Measurements from ENCODE around the gene BACE1. TPM values are rescaled to one million over a fixed set of nuclear protein-coding genes. Genes with fewer than 3 reads are reported as not detected.

The BACE1 gene
- total RNA-seq, 1 donor from 2014 or later: 4.2 TPM

- DNase-seq (ENCODE audit: low read depth): no peak
- FAIRE-seq: no peak
- Histone ChIP-seq H3K36me3 (ENCODE audit: control insufficient read depth, insufficient read depth, low read length) (no peaks in the 10 kb centered on the region), H3K4me3 (ENCODE audit: low read depth, low read length) (no peak overlapping the region), H3K27me3 (ENCODE audit: control insufficient read depth, insufficient read depth, low read length) (no peaks in the 10 kb centered on the region)
- TF ChIP-seq CTCF (IDR thresholded peaks at IDR 0.05; ENCODE audit: insufficient read depth, low read length, severe bottlenecking): no peak
Observed at GRCh38 chr11:117303101-117303500, 13.0 kb downstream of the BACE1 start.

GRCh38 chr11:117302228-117302627 lies 13.8 kb downstream of the BACE1 start:
- H3K27me3 ChIP-seq (ENCODE audit: control insufficient read depth, insufficient read depth, low read length): no peaks in the 10 kb centered on the region
- no peak for FAIRE-seq
- no peak for DNase-seq (ENCODE audit: low read depth)
- H3K4me3 ChIP-seq (ENCODE audit: low read depth, low read length): no peak overlapping the region
- H3K36me3 ChIP-seq (ENCODE audit: control insufficient read depth, insufficient read depth, low read length): no peaks in the 10 kb centered on the region
- no peak for TF ChIP-seq CTCF (IDR thresholded peaks at IDR 0.05; ENCODE audit: insufficient read depth, low read length, severe bottlenecking)

- DNase-seq (ENCODE audit: low read depth) (no peak), FAIRE-seq (no peak)
- no peaks in the 10 kb centered on the region for H3K36me3 ChIP-seq (ENCODE audit: control insufficient read depth, insufficient read depth, low read length)
- no peak overlapping the region for H3K4me3 ChIP-seq (ENCODE audit: low read depth, low read length)
- no peak for TF ChIP-seq CTCF (IDR thresholded peaks at IDR 0.05; ENCODE audit: insufficient read depth, low read length, severe bottlenecking)
- no peaks in the 10 kb centered on the region for H3K27me3 ChIP-seq (ENCODE audit: control insufficient read depth, insufficient read depth, low read length)
Observed at GRCh38 chr11:117300773-117301172, 15.3 kb downstream of the BACE1 start.

GRCh38 chr11:117300283-117300663 lies 15.8 kb downstream of the BACE1 start:
- TF ChIP-seq CTCF (IDR thresholded peaks at IDR 0.05; ENCODE audit: insufficient read depth, low read length, severe bottlenecking): no peak
- no peak overlapping the region for H3K4me3 ChIP-seq (ENCODE audit: low read depth, low read length)
- no peaks in the 10 kb centered on the region for H3K27me3 ChIP-seq (ENCODE audit: control insufficient read depth, insufficient read depth, low read length)
- FAIRE-seq (no peak), DNase-seq (ENCODE audit: low read depth) (no peak)
- H3K36me3 ChIP-seq (ENCODE audit: control insufficient read depth, insufficient read depth, low read length): no peaks in the 10 kb centered on the region

GRCh38 chr11:117299351-117300282 lies 16.4 kb downstream of the BACE1 start:
- Histone ChIP-seq H3K36me3 (ENCODE audit: control insufficient read depth, insufficient read depth, low read length) (no peaks in the 10 kb centered on the region), H3K4me3 (ENCODE audit: low read depth, low read length) (no peak overlapping the region), H3K27me3 (ENCODE audit: control insufficient read depth, insufficient read depth, low read length) (no peaks in the 10 kb centered on the region)
- FAIRE-seq (no peak), DNase-seq (ENCODE audit: low read depth) (no peak)
- no peak for TF ChIP-seq CTCF (IDR thresholded peaks at IDR 0.05; ENCODE audit: insufficient read depth, low read length, severe bottlenecking)
